Bronchial epithelial cell (primary cell): ENCODE data around the gene APPL2. TPM values are rescaled to one million over a fixed set of nuclear protein-coding genes. Genes with fewer than 3 reads are reported as not detected.
A peak's percentile ranks its signal among the peaks of the same experiment; 100 is the strongest.

ENCODE experiments used
- DNase-seq: peaks from one replicate; pipeline ENCODE4 v3.0.0-alpha.2; 2010; ENCODE audit warnings: low read depth
- FAIRE-seq: peaks from 2 replicates; lab custom pipeline; 2011; peaks lifted over from hg19 to GRCh38; lab: Jason Lieb, UNC
- H3K27me3 ChIP-seq: 2 replicates; pipeline ENCODE4 v1.5.1; 2011; ENCODE audit warnings: low read length; ENCODE audit not compliant: control insufficient read depth, insufficient read depth
- H3K36me3 ChIP-seq: 2 replicates; pipeline ENCODE4 v1.5.1; 2011; ENCODE audit warnings: low read length; ENCODE audit not compliant: control insufficient read depth, insufficient read depth
- H3K4me3 ChIP-seq: 2 replicates; pipeline ENCODE4 v1.5.1; 2011; ENCODE audit warnings: mild to moderate bottlenecking, low read depth, low read length, control low read depth
- CTCF ChIP-seq: IDR thresholded peaks from 2 replicates; pipeline ENCODE4 v1.5.1; 2011; ENCODE audit warnings: mild to moderate bottlenecking, moderate library complexity, low read length, control low read depth, inconsistent platforms; ENCODE audit not compliant: insufficient read depth, severe bottlenecking
- total RNA-seq: library from RNA; depleted of rRNA; stranded (reverse); fragments of >200 nt; gene quantifications from 2 replicates; pipeline ENCODE4 v1.2.1, GENCODE V29; 2014

Gene APPL2
- total RNA-seq, 1 donor from 2014 or later: 23.2 TPM

DNA sequence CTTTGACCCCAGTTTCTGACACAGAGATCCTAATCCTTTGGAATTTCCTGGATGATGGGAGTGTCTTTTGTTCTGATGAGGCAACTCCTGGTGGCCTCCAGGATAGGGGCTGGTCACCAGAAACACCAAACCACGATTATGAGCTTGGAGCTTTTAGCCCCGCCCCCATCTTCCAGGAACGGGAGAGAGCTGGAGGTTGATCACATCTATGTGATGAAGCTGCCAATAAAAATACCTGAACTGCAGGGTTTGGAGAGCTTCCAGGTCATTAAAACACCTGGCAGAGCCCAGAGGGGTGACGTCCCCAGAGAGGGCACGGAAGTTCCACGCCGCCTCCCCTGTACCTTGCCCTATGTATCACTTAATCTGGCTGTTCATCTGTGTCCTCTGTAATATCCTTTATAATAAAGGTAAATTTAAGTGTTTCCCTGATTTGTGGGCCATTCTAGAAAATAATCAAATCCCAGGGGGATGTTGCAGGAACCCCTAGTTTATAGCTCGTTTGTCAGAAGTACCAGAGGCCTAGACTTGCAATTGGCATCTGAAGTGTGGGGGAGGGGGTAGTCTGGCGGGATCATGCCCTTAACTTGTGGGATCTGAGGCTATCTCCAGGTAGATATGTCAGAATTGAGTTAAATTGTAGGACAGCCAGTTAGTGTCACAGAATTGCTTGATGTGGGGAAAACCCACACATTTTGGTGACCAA lies 21.2 kb downstream of the APPL2 start:
- DNase-seq (peak; percentile 56), FAIRE-seq (no peak)
- TF ChIP-seq CTCF: no peak

GRCh38 chr12:105214148-105214547 lies 21.8 kb downstream of the APPL2 start:
- peak; percentile 61 for DNase-seq
- Histone ChIP-seq H3K27me3 (no peaks in the 10 kb centered on the region), H3K36me3 (no peaks in the 10 kb centered on the region), H3K4me3 (no peak overlapping the region)
- TF ChIP-seq CTCF: no peak
- FAIRE-seq: no peak

More for the DNA sequence above, 21.2 kb downstream of the APPL2 start:
- Histone ChIP-seq H3K4me3 (no peak overlapping the region), H3K27me3 (no peaks in the 10 kb centered on the region), H3K36me3 (no peaks in the 10 kb centered on the region)

DNA sequence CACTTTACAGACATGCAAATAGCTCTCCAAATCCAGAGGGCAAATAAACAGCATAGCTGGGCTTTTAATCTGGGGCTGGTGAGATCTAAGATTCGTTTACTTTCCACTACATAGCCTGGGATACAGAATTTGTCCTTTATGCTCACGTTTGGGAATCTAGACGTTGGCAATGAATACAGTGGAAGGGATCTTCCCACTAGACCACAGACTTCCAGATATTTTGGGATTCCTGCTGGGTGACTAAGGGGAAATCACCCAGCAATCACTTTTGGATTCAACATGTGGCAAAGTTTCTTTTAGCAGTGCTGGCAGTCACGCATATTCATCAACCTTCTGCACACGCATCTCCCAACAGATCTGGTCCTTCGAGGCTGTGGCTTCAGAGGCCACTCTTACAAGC lies 23.5 kb downstream of the APPL2 start:
- peak; percentile 27 for DNase-seq

DNA sequence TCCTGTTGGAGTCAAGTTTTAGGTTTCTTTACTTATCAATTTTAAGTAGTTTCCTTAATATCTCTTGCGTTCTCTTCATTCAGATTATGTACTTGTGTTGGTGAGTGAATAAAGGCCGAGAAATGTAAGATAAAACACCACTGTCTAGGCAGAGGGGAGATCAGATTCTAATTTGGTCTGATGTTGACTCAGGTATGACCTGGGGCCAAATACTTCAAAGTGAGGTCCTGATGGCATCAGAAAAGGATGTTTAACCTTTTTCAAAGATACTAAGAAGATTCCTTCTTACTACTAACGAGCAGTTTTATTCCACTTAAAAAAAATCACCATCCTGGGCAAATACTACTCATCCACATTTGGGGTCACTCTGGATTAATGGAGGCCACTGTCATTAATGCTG lies 26.9 kb downstream of the APPL2 start:
- H3K36me3 ChIP-seq: peaks cover 12% of the 10 kb centered on the region
- H3K4me3 ChIP-seq: no peak overlapping the region
- no peak for FAIRE-seq
- H3K27me3 ChIP-seq: no peaks in the 10 kb centered on the region
- DNase-seq: no peak
- no peak for TF ChIP-seq CTCF

More for the DNA sequence above, 23.5 kb downstream of the APPL2 start:
- Histone ChIP-seq H3K36me3 (peaks cover 2% of the 10 kb centered on the region), H3K4me3 (no peak overlapping the region), H3K27me3 (no peaks in the 10 kb centered on the region)
- TF ChIP-seq CTCF: no peak
- FAIRE-seq: peak; percentile 47

- FAIRE-seq: no peak
- Histone ChIP-seq H3K36me3 (peaks cover 12% of the 10 kb centered on the region), H3K4me3 (no peak overlapping the region), H3K27me3 (no peaks in the 10 kb centered on the region)
- TF ChIP-seq CTCF: no peak
- DNase-seq: no peak
Observed at GRCh38 chr12:105206686-105207374, 29.1 kb downstream of the APPL2 start.
